NCI-H2107 (cell line): ENCODE results near the gene ZHX3.

ENCODE experiments used
- DNase-seq: peaks from one replicate; lab custom pipeline; 2025; lab: John Stamatoyannopoulos, UW

The ZHX3 gene

DNA sequence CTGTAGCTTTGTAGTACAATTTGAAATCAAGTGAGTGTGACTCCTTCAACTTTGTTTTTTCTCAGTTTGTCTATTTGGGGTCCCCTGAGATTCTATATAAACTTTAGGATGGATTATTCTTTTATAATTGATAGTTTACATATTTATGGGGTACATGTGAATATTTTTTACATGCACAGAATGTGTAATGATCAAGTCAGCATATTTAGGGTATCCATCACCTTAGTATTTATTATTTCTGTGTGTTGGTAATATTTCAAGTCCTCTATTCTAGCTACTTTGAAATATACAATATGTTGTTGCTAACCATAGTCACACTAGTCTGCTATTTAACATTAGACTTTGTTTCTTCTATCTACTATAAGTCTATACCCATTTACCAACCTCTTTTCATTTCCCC is 129.9 kb downstream of the ZHX3 start:
- no peak for DNase-seq

GRCh38 chr20:41185013-41185757 is 132.3 kb downstream of the ZHX3 start:
- DNase-seq = no peak

DNA sequence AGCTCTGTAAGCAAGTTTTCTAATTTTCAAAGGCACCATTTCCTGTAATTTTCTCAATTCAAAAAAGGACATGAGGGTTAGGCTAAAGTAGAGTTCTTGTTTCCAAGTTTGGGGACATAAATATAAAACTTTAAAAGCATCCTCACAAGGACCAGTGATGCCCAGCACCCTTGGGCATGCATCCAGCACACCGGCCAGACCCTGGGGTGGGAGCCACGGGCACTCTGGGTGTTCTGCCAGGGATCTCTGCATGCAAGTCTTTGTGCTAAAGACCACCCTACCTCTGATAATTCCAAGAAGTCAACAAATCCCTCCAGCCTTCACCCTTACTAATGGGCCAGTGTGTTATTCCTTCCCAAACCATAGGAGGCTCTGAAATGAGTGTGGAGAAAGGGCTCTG is 133.7 kb downstream of the ZHX3 start:
- no peak for DNase-seq

- no peak for DNase-seq
Measured at GRCh38 chr20:41183391-41183790, 134.1 kb downstream of the ZHX3 start.

DNA sequence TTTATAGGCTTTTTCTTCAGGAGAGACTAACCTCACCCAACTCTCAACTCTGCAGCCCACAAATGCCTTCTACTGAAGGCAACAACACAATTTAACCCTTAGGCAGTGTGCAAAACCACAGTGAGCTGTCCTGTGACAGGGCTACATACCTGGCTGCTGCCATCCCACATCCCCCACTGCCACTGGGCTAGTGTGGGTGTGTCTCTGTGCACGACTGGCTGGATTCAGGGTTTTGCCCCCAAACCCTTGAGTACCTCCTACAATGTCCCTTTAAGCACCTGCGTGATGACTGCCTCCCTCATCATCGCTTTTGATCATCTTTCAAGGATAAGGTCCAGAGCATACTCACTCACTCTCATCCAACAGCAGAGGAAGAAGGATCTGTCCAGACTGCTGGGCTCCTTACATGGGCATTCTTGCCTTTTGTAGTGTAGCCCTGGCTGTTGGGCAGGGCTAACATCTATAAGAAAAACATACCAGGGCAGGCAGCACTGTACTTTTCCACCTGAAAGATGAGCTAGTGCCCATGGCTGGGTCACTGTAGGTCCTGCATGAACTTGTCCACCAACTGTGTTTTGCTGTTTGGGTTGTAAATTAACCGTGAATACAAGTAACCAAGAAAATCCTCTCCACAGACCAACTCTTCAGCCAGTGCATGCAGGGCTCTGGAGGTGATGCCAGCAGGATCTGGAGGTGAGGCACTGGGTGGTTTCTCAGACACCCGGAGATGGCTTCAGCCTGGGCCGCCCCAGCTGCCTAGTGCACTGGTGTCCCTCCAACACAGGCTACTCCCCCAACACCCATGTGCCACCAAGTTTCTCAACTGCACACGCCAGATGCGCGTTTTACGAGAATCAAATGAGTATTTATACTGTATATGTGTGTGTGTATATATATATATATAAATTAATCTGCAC is 135.0 kb downstream of the ZHX3 start:
- no peak for DNase-seq

GRCh38 chr20:41181567-41181966 is 136.0 kb downstream of the ZHX3 start:
- DNase-seq = no peak

DNA sequence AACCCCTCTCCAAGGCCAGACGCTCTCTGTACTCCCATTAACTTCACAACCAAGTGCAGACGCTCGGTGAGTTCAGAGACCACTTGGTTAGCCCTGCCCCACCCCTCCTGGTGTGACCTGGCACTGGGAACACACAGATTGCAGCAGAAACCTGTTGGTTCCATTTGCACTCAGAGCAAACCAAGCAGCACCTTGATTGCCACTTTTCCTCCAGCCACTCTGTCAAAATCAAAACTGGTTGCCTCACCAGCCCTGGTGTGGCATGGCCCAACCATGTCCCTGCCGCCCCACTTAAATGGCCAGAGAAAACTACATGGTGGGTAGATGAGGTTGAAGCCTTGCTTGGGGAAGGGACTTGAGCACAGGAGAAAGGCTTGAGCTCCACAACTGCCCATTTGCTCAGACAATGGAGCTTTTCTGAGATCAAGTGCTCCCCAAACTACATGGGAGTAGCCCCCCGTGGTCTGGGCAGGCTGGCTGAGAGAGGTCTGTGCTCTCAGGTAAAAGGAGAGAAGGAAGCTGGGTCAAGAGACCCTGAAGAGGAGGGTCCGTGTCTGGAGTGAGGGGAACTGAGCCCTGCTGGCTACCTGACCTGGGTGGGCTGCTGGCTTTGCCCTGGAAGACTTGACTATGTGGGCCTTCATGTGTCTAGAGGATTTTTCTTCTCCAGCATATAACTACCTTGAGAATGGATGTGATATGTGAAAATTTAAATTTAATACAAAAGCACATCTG is 136.8 kb downstream of the ZHX3 start:
- DNase-seq = no peak

DNA sequence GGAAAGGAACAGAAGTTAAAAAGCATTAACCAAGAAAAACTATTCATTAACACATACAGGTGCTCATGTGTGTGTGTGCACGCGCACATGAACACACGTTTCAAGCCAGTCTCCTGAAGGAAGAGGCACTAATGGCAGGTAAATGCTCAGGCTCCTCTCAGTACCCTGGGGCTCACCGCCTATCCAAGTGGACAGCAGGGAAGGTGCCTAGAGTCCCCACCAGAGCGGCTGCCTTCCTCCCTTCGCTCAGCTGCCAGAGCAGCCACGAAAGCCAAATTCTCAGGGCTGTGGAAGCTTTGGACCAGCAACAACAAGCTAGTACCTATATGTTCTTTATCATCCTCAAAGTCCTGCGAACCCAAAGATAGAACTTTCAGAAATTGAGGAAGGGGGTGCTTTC is 137.6 kb downstream of the ZHX3 start:
- DNase-seq = no peak

DNA sequence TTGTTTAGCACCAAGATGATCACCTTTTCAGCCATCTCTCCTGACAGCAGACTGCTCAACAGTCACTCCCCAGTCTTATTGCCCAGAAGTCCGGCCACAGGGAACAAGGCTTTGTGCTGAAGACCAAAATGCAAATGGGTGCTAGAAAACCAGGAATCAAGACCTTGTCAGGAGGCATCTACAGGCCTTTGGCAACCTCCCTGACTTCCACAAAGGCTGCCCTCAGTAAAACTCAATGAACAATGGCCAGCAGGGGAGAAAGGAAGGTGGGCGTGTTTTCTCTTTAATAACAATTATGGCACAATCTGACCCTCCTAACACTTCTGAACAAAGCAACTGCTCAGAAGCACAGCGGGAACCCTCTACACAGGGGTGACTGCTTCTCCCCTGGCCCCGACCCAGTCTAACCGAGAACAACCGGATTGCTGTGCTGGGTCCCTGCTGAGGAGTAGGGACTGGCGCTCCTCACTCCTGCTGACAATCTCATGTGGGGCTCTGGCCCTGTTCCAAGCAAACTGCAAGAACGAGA is 138.6 kb downstream of the ZHX3 start:
- DNase-seq = peak; percentile 6

DNA sequence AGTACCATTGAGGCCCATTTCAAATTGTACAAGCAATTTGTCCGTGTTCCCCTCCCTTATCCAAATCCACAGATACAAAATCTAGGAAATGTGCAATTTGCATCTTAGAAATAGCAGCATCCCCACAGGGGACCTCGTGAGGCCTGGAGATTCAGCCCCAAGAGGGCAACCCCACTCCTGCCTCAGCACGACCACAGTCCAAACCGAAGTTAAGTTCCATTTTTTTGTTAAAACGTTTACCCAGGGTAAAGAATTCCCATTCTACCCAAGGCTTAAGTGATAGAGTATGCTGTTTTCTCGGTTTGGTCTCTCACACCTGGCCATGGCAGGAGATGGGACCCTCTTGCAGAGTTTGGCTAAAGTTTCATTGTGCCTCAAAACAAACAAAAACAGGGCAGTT is 139.0 kb downstream of the ZHX3 start:
- DNase-seq = no peak

GRCh38 chr20:41177636-41178035 is 139.9 kb downstream of the ZHX3 start:
- DNase-seq = no peak

DNA sequence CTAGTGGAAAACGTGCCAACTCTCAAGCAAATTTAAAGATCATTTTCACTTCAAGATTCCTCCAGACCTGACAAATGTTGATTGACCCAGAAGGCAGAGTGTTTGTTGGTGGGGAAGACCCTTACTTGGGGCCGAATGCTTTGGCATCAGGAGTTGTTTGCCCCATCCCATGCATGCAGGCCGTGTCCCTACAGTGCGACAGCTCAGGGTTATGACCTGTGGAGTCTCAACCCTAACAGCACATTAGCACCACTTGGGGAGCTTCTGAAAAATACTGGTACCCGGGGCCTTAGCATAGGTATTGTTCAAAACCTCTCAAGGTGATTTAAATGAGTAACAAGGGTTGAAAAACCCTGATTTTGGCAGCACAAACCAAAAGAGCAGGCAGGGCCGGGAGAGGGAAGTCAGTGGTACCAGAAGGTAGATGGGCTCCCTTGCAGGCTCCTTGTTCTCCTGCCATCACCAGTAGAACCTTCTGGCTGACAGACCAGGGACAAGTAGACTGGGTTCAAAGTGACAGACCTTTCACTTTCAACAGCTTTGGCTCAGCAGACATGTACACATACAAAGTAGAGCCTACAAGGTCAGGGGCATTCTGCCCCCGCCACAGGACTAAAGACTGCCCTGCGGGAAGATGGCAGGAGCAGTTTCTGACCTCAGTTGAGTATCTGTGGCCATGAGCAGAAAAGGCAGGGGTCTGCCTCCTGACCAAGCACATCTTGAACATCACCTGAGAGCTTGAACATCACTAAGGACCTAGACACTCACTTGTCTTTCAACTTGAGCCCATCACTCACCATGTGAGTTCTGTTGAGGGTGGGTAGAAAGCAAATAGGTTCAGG is 140.6 kb downstream of the ZHX3 start:
- no peak for DNase-seq

DNA sequence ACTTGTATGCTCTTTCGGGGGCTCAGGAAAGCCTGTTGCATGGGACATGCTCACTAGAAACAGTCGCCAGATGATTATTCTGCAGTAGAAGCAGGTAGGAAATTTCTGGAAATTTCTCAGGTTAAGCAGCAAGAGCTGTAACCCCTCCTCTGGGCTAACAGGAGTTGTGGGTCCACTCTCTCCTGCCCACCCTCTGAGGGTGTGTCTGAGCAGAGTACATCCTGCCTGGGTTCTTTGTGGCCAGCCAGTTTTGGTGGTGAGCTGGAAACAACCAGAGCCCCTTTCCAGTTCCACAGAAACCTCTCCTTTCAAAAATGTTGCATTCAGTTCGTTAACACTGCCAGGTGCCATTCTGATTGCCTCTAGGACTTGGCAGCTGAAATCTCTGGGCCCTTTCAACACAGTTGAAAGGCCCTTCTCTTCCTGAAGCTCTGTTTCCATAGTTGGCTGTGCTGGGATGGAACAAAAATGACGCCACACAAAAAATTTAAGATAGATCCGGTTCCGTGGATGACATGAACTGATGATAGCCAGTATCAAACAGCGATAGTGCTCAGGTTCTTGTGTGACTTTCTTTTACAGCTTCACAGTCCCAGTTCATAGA is 141.7 kb downstream of the ZHX3 start:
- no peak for DNase-seq

DNA sequence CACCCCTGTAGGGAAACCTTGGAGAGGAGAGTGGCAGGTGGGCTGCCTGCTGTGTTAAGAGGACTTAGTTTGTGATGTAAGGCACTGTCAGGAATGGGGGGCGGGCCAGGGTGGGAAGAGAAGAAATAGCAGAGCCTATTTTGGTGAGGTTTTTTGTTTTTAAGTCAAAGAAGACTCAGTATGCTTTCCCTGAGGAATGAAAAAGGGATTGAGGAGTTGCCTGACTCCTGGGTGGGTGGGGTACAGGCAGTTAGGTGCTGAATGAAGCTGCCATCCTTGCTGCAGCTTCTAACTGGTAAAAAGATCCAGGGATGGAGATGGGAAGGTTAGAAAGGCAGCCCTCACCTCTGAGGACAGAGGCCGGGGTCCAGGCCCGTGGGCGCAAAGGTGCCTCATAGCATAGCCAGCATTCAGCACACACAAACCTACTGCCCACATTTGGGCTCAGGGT is 142.3 kb downstream of the ZHX3 start:
- DNase-seq = no peak

DNA sequence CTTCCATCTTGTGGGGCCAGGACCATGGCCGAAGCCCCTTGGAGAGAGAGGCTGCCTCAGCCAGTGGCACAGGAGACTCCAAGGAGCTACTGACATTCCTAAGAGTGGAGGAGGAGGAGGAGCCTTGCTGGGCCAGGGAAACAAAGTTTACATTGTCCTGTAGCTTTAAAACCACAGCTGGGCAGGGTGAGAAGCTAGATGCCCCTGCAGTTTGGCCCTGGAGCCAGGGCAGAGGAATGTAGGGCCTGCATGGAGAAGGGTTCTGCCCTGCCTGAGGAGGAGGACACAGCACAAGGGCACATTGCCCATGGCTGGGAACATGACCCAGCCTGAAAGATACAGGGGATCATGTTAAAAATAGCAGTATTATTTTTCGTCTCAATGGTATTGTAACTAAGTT is 142.7 kb downstream of the ZHX3 start:
- no peak for DNase-seq

DNA sequence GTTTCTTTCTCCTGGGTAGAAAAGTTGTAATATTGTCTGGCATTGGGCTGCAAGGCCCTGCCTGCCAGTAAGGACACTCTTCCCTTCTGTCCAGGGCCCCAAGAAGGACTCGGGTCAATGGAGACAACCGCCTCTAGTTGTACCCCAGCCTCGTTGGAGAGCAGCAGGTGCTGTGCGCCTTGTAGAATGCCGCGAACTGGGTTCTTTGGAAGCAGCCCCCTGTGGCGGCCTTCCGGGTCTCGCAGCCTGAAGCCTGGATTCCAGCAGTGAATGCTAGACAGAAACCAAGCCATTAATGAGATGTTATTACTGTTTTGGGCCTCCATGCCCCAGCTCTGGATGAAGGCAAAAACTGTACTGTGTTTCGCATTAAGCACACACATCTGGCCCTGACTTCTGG is 143.2 kb downstream of the ZHX3 start:
- DNase-seq = no peak

- DNase-seq = no peak
Measured at GRCh38 chr20:41173791-41174341, 143.7 kb downstream of the ZHX3 start.

- peak; percentile 12 for DNase-seq
Measured at GRCh38 chr20:41173161-41173721, 144.3 kb downstream of the ZHX3 start.

DNA sequence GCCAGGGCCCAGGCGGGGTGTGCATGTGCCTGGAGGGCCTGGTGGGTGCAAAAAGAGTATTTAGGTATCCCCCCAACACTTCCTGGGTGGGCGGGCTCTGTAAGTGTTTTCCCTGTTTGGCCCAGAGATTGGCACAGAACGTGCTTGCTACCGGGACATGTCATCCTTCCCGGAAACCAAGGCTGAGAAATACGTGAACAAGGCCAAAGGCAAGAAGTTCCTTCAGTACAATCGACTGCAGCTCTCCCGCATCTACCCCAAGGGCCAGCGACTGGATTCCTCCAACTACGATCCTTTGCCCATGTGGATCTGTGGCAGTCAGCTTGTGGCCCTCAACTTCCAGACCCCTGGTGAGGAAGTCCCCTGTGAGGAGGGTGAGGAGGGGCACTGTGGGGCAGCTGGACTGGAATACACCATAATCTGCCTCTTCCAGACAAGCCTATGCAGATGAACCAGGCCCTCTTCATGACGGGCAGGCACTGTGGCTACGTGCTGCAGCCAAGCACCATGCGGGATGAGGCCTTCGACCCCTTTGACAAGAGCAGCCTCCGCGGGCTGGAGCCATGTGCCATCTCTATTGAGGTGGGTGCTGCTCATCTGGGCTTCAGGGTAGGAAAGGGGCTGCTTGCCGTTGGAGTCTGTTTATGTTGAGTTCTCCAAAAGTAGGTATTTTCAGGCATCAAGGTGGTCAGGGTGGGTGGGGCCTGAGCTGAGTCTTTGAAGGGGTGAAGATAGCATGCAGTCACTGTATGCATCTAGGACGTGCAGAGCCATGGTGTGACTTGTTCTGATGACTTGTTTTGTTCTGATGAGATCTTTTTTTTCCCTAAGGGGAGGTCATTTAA is 145.0 kb downstream of the ZHX3 start:
- no peak for DNase-seq
